SK-N-MC (cell line): ENCODE results near the gene TMPRSS11E.
"Not testable (repeated sequence)": the region's sequence is repeated elsewhere in the genome, so short reads cannot be mapped to it uniquely, and the experiment has no call there.

Source experiments
- EZH2 ChIP-seq: fragments of 200-600 bp; sonication (generic); IDR thresholded peaks from one replicate; pipeline ENCODE4 v1.6.1; 2017; ENCODE audit warnings: antibody characterized with exemption
- FOXP2 ChIP-seq: optimal IDR thresholded peaks from 2 replicates; pipeline ENCODE3; 2011; ENCODE audit warnings: mild to moderate bottlenecking, moderate library complexity; ENCODE audit not compliant: insufficient read depth; ENCODE audit errors: extremely low read length, control extremely low read depth
- POLR2AphosphoS5 ChIP-seq: IDR thresholded peaks from 2 replicates; pipeline ENCODE4 v1.6.1; 2012; ENCODE audit warnings: mild to moderate bottlenecking, low read depth, low read length, borderline replicate concordance

GRCh38 chr4:68522232-68522631 is 75.0 kb downstream of the TMPRSS11E start:
- TF ChIP-seq POLR2AphosphoS5, EZH2, FOXP2: not testable (repeated sequence)
